Hepatocyte (in vitro differentiated cells): ENCODE results near the gene SLC16A7. TPM values are rescaled to one million over a fixed set of nuclear protein-coding genes. Genes with fewer than 3 reads are reported as not detected.

Experiments used
- DNase-seq: peaks from one replicate; pipeline ENCODE4 v3.0.0-alpha.2; 2016; ENCODE audit warnings: low spot score
- H2AFZ ChIP-seq: fragments of 200-600 bp; sonication (generic); 2 replicates; pipeline ENCODE4 v1.6.0; 2016; ENCODE audit warnings: antibody characterized with exemption, mild to moderate bottlenecking
- H3K27ac ChIP-seq: fragments of 200-600 bp; sonication (generic); 2 replicates; pipeline ENCODE4 v1.5.1; 2016; ENCODE audit warnings: mild to moderate bottlenecking
- H3K27me3 ChIP-seq: fragments of 200-600 bp; sonication (generic); 2 replicates; pipeline ENCODE4 v1.6.1; 2016
- H3K36me3 ChIP-seq: fragments of 200-600 bp; sonication (generic); replicated peaks from 2 replicates; pipeline ENCODE4 v1.5.1; 2016; ENCODE audit warnings: low read depth; ENCODE audit not compliant: insufficient read depth
- H3K4me1 ChIP-seq: fragments of 200-600 bp; sonication (generic); 2 replicates; pipeline ENCODE4 v1.5.1; 2016; ENCODE audit warnings: mild to moderate bottlenecking, moderate library complexity; ENCODE audit not compliant: insufficient read depth
- H3K4me2 ChIP-seq: fragments of 200-600 bp; sonication (generic); 2 replicates; pipeline ENCODE4 v1.6.0; 2016
- H3K4me3 ChIP-seq: fragments of 200-600 bp; sonication (generic); 2 replicates; pipeline ENCODE4 v1.5.1; 2016; ENCODE audit warnings: mild to moderate bottlenecking
- H3K79me2 ChIP-seq: fragments of 200-600 bp; sonication (generic); 2 replicates; pipeline ENCODE4 v1.6.0; 2017; ENCODE audit warnings: mild to moderate bottlenecking
- H3K9me2 ChIP-seq: fragments of 200-600 bp; sonication (generic); replicated peaks from 2 replicates; pipeline ENCODE4 v1.6.0; 2017; ENCODE audit warnings: mild to moderate bottlenecking; ENCODE audit not compliant: insufficient read depth
- H3K9me3 ChIP-seq: fragments of 200-600 bp; sonication (generic); 2 replicates; pipeline ENCODE4 v1.5.1; 2016; ENCODE audit warnings: low read depth, mild to moderate bottlenecking
- H4K20me1 ChIP-seq: fragments of 200-600 bp; sonication (generic); 2 replicates; pipeline ENCODE4 v1.6.0; 2016; ENCODE audit warnings: mild to moderate bottlenecking; ENCODE audit not compliant: insufficient read depth, poor library complexity, severe bottlenecking
- CTCF ChIP-seq: fragments of 200-600 bp; sonication (generic); IDR thresholded peaks from 2 replicates; pipeline ENCODE4 v1.5.1; 2016; ENCODE audit warnings: antibody characterized with exemption, mild to moderate bottlenecking; ENCODE audit not compliant: poor library complexity
- EZH2 ChIP-seq: fragments of 200-600 bp; sonication (generic); IDR thresholded peaks from 2 replicates; pipeline ENCODE4 v1.6.1; 2016; ENCODE audit warnings: antibody characterized with exemption, mild to moderate bottlenecking, borderline replicate concordance
- EZH2phosphoT487 ChIP-seq: fragments of 200-600 bp; sonication (generic); IDR thresholded peaks from one replicate; pipeline ENCODE4 v1.6.1; 2018; ENCODE audit warnings: antibody characterized with exemption, mild to moderate bottlenecking, low read depth, moderate library complexity; ENCODE audit not compliant: unreplicated experiment, severe bottlenecking
- WGBS: methylation state at CpG from one replicate; pipeline ENCODE4 v1.1.6; 2016; ENCODE audit warnings: low lambda C conversion rate; ENCODE audit errors: missing lambda C conversion rate; 5-methylcytosine and 5-hydroxymethylcytosine counted together
- polyA plus RNA-seq: library from polyadenylated mRNA; unstranded; fragments of >200 nt; fragmentation: Nextera tagmentation; extraction: Ambion mirVana; gene quantifications from 2 replicates; pipeline ENCODE4 v1.2.1, GENCODE V29; 2016
- total RNA-seq: library from RNA; depleted of rRNA; stranded (reverse); fragments of >200 nt; gene quantifications from 2 replicates; pipeline ENCODE4 v1.2.3, GENCODE V29; 2014

SLC16A7 gene
- total and polyA plus RNA-seq, 2 experiments from 2014 or later, result 4.7 to 17.9 TPM

GRCh38 chr12:59624732-59625460 lies 29.1 kb downstream of the SLC16A7 start:
- no peak for DNase-seq

GRCh38 chr12:59626382-59626781 lies 30.6 kb downstream of the SLC16A7 start:
- TF ChIP-seq EZH2phosphoT487 (no peak), CTCF (no peak), EZH2 (no peak)
- Histone ChIP-seq H3K4me3 (no peak overlapping the region), H4K20me1 (no peaks in the 10 kb centered on the region), H3K27ac (no peak overlapping the region), H3K27me3 (no peaks in the 10 kb centered on the region), H3K4me2 (no peak overlapping the region), H3K9me3 (no peaks in the 10 kb centered on the region), H3K9me2 (no peaks in the 10 kb centered on the region), H3K4me1 (no peaks in the 10 kb centered on the region), H2AFZ (no peak overlapping the region), H3K79me2 (no peaks in the 10 kb centered on the region), H3K36me3 (no peaks in the 10 kb centered on the region)
- no peak for DNase-seq
- 71% methylated on average over 1 of the region's 1 CpG for WGBS

More at GRCh38 chr12:59624732-59625460, 29.1 kb downstream of the SLC16A7 start:
- H3K27ac ChIP-seq, result no peak overlapping the region
- H4K20me1 ChIP-seq, result no peaks in the 10 kb centered on the region
- no peaks in the 10 kb centered on the region for H3K79me2 ChIP-seq
- H3K9me2 ChIP-seq, result no peaks in the 10 kb centered on the region
- H2AFZ ChIP-seq, result no peak overlapping the region
- 58% methylated on average over 1 of the region's 1 CpG for WGBS
- H3K4me1 ChIP-seq, result no peaks in the 10 kb centered on the region
- no peak overlapping the region for H3K4me3 ChIP-seq
- no peaks in the 10 kb centered on the region for H3K36me3 ChIP-seq
- H3K27me3 ChIP-seq, result no peaks in the 10 kb centered on the region
- no peaks in the 10 kb centered on the region for H3K9me3 ChIP-seq
- no peak overlapping the region for H3K4me2 ChIP-seq
- TF ChIP-seq CTCF (no peak), EZH2phosphoT487 (no peak), EZH2 (no peak)

- Histone ChIP-seq H3K9me2 (no peaks in the 10 kb centered on the region), H4K20me1 (no peaks in the 10 kb centered on the region), H3K79me2 (no peaks in the 10 kb centered on the region), H3K27me3 (no peaks in the 10 kb centered on the region), H3K27ac (no peak overlapping the region), H2AFZ (no peak overlapping the region), H3K36me3 (no peaks in the 10 kb centered on the region), H3K4me3 (no peak overlapping the region), H3K4me1 (no peaks in the 10 kb centered on the region), H3K4me2 (no peak overlapping the region), H3K9me3 (no peaks in the 10 kb centered on the region)
- no peak for TF ChIP-seq EZH2phosphoT487
- TF ChIP-seq CTCF, result no peak
- no peak for TF ChIP-seq EZH2
- no peak for DNase-seq
Measured at GRCh38 chr12:59627582-59627981, 31.8 kb downstream of the SLC16A7 start.
